SH-SY5Y (cell line): Measurements from ENCODE around the gene WDR89.

Experiments
- GATA2 ChIP-seq: IDR thresholded peaks from 2 replicates; pipeline ENCODE4 v1.6.1; 2011; ENCODE audit warnings: mild to moderate bottlenecking, low read depth, low read length
- GATA3 ChIP-seq: IDR thresholded peaks from 2 replicates; pipeline ENCODE4 v1.6.1; 2011; ENCODE audit warnings: low read depth, mild to moderate bottlenecking, low read length, moderate library complexity

The WDR89 gene

DNA sequence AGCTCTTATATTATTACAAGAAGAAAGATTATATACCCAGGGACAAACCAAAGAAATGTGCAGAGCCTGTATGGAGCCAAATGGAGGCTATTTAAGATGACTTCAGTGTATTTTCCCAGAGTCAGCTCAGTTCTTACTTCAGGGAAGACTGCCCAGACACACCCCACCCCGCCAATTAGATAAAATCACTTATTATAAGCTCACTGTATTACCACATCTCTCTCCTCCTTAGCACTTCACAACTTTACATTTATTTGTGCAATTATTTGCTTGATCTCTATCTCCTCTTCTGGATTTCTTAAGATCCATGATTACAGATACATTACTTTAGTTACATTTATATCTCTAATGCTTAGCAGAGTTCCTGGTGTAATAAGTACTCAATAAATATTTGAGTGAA lies 24.7 kb upstream of the WDR89 start:
- TF ChIP-seq GATA2, result no peak
- TF ChIP-seq GATA3, result no peak

GRCh38 chr14:63663428-63664341 lies 22.0 kb upstream of the WDR89 start:
- TF ChIP-seq GATA3 (no peak), GATA2 (no peak)

GRCh38 chr14:63662776-63663175 lies 21.1 kb upstream of the WDR89 start:
- TF ChIP-seq GATA3 (no peak), GATA2 (no peak)

DNA sequence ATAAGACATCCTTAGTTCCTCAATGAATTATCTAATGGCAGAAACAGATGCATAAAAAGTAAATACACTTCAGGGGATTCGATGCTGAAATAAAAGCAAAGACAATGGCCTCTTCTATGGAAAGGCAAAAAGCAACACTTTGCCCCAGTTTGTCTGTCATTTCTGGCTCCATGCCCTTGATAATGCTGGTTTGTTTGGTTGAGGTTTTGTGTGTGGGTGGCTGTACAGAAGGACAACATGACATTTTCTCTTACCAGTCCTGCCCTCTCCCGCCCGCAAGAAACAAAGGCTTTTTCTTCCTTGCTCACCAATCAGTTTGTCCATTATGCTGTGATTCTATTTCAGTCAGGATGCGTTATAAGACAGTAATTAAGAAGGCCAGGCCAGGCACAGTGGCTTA lies 18.1 kb upstream of the WDR89 start:
- no peak for TF ChIP-seq GATA2
- TF ChIP-seq GATA3, result no peak

DNA sequence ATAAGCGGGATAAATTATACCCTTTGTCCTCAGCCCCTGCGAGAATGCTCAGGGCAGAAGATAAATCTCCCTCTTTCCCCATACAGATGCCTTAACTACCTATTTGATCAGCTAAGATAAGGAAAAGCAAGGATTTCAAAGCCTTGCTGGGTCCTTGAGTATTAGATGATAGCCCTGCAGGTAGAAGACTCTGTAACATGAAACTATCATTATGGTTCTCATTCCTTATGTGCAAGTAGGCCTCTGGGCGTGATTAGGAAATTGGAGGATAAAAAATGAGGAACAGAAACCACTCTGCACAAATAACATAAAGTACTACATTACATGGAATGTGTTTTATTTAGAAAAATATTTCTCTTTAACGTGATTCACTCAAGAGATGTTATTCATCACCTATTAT lies 14.5 kb upstream of the WDR89 start:
- TF ChIP-seq GATA2, result no peak
- no peak for TF ChIP-seq GATA3

GRCh38 chr14:63654936-63655335 lies 13.3 kb upstream of the WDR89 start:
- no peak for TF ChIP-seq GATA3
- no peak for TF ChIP-seq GATA2

- TF ChIP-seq GATA3 (no peak), GATA2 (no peak)
These were observed 12.7 kb upstream of the WDR89 start for GRCh38 chr14:63654346-63654745.

DNA sequence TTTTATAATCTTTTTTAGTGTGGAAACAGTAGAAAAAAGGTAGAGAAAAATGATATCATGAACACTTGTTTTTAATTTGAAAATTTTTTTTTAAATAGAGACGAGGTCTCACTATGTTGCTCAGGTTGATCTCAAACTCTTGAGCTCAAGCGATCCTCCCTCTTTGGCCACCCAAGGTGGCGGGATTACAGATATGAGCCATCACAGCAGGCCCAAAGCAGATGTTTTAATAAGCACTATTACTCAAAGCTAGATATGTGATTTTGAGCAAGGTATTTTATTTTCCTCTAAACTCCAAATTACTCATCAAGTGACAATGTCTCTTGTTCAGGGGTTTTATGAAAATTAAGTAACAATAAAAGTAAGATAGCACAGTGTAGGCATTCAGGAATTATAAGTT lies 10.7 kb upstream of the WDR89 start:
- no peak for TF ChIP-seq GATA2
- TF ChIP-seq GATA3, result no peak

- TF ChIP-seq GATA3, result no peak
- TF ChIP-seq GATA2, result no peak
These were observed 8.7 kb upstream of the WDR89 start for GRCh38 chr14:63650256-63650952.

DNA sequence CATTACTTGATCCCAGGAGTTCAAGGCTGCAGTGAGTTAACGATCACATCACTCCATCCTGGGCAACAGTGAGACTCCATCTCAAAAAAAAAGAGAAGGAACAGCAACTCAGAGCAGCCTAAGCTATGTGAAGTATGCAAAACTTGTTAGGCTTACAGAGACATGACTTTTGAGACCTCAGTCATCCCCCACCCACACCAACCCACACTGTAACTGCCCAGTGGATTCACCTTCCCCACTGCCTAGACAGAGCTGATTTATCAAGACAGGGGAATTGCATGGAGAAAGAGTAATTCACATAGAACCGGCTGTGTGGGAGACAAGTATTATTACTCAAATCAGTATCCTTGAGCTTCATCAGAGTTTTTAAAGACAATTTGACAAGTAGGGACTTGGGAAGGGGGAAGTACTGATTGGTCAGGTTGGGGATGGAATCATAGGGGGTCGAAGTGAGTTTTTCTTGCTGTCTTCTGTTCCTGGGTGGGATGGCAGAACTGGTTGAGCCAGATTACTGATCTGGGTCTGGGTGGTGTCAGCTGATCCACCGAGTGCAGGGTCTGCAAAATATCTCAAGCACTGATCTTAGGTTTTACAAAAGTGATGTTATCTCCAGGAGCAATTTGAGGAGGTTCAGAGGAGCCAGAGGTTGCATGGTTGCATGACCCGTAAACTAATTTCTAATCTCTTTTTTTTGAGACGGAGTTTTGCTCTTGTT lies 6.2 kb upstream of the WDR89 start:
- TF ChIP-seq GATA2, result no peak
- no peak for TF ChIP-seq GATA3

DNA sequence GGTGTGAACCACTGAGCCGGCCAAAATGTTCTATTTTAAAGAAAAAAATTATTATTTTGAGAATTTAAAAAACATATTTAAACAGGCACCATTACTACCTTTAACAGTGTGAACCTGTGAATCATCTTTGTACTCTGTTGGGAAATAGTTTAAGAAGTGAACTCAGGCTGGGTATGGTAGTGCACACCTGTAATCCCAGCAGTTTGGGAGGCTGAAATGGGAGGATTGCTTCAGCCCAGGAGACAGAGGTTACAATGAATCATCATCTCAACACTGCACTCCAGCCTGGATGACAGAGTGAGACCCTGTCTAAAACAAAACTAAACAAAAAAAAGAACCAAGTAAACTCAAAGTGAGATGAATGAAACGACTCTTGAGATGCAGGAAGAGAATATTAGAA lies 3.1 kb upstream of the WDR89 start:
- TF ChIP-seq GATA2 (no peak), GATA3 (no peak)

- no peak for TF ChIP-seq GATA3
- no peak for TF ChIP-seq GATA2
These were observed 1.1 kb upstream of the WDR89 start for GRCh38 chr14:63642656-63643382.

- no peak for TF ChIP-seq GATA3
- no peak for TF ChIP-seq GATA2
These were observed 549 bp upstream of the WDR89 start for GRCh38 chr14:63642229-63642611.

- TF ChIP-seq GATA2 (no peak), GATA3 (no peak)
These were observed 3.2 kb downstream of the WDR89 start for GRCh38 chr14:63638493-63638892.

DNA sequence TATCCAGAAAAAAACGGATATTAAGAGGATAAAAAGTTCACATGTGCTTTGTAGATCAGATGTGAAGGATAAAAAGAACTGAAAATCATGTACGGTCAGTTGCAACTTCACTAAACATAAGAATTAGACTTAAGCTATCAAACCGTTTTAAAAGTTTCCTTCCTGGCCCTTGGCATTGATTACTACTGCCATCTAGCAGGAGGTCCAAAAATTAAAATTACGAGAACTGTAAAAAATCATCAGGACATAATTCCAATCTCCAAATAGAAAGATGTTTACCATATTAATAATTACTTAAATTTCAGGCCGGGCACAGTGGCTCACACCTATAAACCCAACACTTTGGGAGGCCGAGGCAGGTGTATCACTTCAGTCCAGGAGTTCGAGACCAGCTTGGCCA lies 7.9 kb downstream of the WDR89 start:
- no peak for TF ChIP-seq GATA2
- TF ChIP-seq GATA3, result no peak
